ENCODE results near the gene RAD50.
A peak's percentile ranks its signal among the peaks of the same experiment; 100 is the strongest.
"Not testable (repeated sequence)": the region's sequence is repeated elsewhere in the genome, so short reads cannot be mapped to it uniquely, and the experiment has no call there.

RAD50 gene

GRCh38 chr5:132633587-132633986 lies 76.8 kb downstream of the RAD50 start:
- DNase-seq (ENCODE audit: low spot score) = not testable (repeated sequence)

DNA sequence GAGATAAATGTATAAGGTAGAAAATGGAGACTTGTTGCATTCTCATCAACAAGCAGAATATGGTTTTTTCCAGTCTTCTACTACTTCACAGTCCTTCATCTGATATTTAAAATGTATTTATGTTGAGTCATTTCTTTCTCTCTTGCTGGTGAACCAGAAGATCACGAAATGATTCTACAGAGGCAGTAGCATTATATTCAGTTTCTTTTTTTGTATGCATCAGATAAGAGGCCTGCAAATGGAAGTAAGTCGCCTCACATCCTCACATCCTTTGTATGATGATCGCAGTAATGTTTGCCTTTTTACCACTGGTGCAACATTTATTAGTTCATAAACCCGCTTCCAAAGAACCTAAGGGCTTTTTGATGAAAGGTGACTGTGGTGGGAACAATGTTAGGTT lies 79.1 kb downstream of the RAD50 start:
- no peak for DNase-seq (ENCODE audit: low spot score)

GRCh38 chr5:132637241-132637640 lies 80.5 kb downstream of the RAD50 start:
- DNase-seq (ENCODE audit: low spot score) = no peak

- no peak for DNase-seq (ENCODE audit: low spot score)
Observed at GRCh38 chr5:132639706-132640130, 82.9 kb downstream of the RAD50 start.

DNA sequence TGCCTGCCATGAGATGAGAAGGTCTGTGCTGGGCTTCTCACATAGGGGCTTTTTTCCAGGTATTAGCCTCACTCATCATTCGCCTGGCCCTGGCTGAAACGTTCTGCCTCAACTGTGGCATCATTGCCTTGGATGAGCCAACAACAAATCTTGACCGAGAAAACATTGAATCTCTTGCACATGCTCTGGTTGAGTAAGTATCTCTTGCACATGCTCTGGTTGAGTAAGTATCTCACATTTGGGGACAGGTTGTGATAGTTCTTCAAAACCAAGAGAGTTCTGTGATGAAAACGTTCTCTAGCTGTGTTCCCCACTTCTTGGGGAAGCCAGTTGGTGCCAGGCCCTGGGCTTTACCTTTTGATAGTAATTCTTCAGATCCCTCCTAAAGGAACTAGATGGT lies 83.8 kb downstream of the RAD50 start:
- DNase-seq (ENCODE audit: low spot score) = no peak

- no peak for DNase-seq (ENCODE audit: low spot score)
Observed at GRCh38 chr5:132641241-132641723, 84.5 kb downstream of the RAD50 start.

GRCh38 chr5:132641841-132642240 lies 85.1 kb downstream of the RAD50 start:
- DNase-seq (ENCODE audit: low spot score) = no peak

- no peak for DNase-seq (ENCODE audit: low spot score)
Observed at GRCh38 chr5:132644177-132644576, 87.4 kb downstream of the RAD50 start.

DNA sequence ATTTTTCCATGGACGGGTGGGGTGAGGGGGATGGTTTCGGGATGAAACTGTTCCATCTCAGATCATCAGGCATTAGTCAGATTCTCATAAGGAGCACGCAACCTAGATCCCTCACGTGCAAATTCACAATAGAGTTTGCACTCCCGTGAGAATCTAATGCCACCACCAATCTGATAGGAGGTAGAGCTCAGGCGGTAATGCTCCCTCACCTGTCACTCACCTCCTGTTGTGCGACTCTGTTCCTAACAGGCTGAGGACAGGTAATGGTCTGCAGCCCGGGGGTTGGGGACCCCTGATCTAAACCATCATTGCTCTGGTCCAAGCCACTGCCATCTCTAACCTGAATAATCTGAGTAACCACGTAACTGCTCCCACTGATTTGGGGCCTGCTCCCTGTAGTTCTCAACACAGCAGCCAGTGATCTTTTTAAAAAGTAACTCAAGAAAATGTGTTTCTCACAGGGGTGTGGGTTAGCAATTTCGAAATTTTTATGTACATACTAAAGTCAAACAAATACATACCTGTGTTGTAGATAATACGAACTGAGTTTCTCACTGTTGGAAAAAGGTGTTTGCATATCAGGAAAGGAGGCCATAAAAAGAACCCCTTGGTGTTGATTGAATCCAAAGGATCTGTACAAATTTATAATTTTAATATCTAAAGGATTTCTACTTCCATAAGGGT lies 89.9 kb downstream of the RAD50 start:
- no peak for DNase-seq (ENCODE audit: low spot score)

DNA sequence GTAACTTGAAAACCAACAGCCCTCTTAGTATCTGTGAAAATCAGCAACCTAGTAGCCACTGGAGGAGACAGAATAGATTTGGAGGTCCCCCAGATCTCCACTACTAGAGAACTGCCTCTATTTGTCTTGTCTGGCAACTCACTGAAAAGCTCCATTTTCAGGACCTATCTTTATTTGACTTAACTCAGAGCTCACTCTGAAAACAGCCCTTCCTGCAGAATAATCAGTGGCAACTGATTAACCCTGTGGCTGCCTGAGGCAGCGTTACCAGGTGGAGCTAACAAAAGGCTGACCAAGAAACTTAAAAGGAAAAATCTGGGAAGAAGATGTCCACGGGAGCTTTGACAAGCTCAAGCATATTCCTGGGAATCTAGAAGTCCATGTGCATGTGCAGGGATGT lies 90.7 kb downstream of the RAD50 start:
- DNase-seq (ENCODE audit: low spot score) = no peak

DNA sequence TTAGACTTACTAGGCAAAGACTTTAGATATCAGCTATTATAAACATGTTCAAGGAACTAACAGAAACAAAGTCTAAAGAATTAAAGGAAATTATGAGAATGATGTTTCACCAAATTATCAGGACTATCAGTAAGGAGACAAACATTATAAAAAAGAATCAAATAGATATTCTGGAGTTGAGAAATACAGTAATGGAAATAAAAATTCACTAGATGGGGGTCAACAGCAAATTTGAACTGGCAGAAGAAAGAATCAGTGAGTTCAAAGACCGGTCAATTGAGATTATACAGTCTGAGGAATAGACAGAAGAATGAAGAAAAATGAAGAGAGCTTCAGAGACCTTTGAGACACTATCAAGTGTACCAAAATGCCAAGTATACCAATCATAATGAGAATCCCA lies 91.6 kb downstream of the RAD50 start:
- no peak for DNase-seq (ENCODE audit: low spot score)

- no peak for DNase-seq (ENCODE audit: low spot score)
Observed at GRCh38 chr5:132651838-132652469, 95.2 kb downstream of the RAD50 start.

DNA sequence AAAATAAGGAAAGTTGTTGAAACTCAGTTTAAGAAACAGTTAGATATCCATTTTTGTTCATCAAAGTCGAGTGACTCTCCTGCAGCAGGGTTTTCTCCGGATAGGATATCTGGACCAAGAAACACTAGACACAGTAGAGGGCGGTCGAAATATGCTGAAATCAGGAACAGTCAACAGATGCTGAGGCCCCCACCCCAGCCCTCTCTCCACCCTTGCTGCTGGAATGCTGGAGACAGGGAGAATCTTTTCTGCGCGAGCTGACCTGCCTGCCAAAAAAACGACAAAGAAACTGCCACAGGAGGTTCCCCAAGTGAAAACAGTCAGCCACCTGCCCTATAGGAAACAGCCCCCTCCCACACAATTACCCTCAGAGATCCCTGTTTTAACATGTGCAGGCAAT lies 96.9 kb downstream of the RAD50 start:
- DNase-seq (ENCODE audit: low spot score) = no peak

- DNase-seq (ENCODE audit: low spot score) = peak; percentile 42
Observed at GRCh38 chr5:132655821-132656773, 99.3 kb downstream of the RAD50 start.

- DNase-seq (ENCODE audit: low spot score) = no peak
Observed at GRCh38 chr5:132656774-132657355, 100.1 kb downstream of the RAD50 start.

- no peak for DNase-seq (ENCODE audit: low spot score)
Observed at GRCh38 chr5:132657676-132658380, 101.1 kb downstream of the RAD50 start, which contains the start of gene IL13. IL13 (plus strand) TSS chr5:132658173; CDS start chr5:132658187, 14 bp downstream.

DNA sequence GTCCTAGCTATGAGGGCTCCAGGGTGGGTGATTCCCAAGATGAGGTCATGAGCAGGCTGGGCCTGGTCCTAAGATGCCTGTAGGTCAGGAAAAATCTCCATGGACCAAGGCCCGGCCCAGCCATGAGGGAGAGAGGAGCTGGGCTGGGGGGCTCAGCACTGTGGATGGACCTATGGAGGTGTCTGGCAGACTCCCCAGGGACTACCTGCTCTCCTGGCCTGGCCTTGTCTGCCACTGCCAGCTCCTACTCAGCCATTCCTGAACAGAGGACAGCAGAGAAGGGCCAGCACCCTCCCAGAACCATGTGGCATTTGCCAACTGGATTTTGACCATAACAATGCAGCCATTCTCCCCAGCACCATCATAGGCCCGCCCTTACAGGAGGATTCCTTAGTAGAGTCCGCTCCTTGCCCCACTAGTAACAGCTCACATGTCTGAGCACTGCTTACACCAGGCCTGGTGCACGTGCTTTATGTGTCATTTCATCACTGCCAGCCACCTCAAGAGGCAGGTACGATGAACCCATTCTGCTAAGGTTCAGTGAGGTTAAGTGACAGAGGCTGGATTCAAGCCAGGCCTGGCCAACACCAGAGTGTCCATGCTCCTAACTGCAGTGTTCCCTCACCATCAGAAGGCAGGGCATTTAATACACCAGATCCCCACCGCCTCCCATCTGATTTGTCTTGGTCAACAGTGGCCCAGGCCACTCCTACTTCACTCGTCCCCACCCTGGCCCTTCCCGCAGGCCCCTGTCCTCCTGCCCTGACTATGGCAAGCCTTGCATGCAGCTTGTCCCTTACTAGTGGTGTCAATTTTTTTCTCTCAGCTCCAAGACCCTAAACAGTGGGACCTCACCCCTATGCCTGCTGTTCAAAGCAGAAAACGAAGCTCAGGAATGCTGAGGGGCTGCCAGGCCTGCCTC lies 101.9 kb downstream of the RAD50 start:
- DNase-seq (ENCODE audit: low spot score) = no peak

DNA sequence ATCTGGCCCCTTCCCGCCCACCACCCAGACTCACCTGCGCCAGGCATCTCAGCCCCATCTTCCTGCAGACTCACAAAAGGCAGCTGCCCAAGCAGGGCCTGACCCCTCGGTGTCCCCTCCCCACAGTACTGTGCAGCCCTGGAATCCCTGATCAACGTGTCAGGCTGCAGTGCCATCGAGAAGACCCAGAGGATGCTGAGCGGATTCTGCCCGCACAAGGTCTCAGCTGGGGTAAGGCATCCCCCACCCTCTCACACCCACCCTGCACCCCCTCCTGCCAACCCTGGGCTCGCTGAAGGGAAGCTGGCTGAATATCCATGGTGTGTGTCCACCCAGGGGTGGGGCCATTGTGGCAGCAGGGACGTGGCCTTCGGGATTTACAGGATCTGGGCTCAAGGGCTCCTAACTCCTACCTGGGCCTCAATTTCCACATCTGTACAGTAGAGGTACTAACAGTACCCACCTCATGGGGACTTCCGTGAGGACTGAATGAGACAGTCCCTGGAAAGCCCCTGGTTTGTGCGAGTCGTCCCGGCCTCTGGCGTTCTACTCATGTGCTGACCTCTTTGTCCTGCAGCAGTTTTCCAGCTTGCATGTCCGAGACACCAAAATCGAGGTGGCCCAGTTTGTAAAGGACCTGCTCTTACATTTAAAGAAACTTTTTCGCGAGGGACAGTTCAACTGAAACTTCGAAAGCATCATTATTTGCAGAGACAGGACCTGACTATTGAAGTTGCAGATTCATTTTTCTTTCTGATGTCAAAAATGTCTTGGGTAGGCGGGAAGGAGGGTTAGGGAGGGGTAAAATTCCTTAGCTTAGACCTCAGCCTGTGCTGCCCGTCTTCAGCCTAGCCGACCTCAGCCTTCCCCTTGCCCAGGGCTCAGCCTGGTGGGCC lies 103.1 kb downstream of the RAD50 start:
- DNase-seq (ENCODE audit: low spot score) = no peak

Measured in AG08395 (cell line).